Sigmoid colon (tissue), 4 donors: ENCODE results near the gene ZNF223.

Experiments used
- EP300 ChIP-seq, 4 donors: sonication (generic); formaldehyde crosslinking; IDR thresholded peaks; one replicate each; pipeline ENCODE4 v1.6.1; 2017; ENCODE audit warnings: antibody characterized with exemption in 4 of 4
- POLR2A ChIP-seq, 2 donors: fragments of 450-650 bp; IDR thresholded peaks; one replicate each; pipeline ENCODE4 v1.6.1; 2016; ENCODE audit warnings: antibody characterized with exemption in 2 of 2, mild to moderate bottlenecking in 2 of 2, moderate library complexity in 2 of 2
- POLR2AphosphoS5 ChIP-seq, 4 donors: sonication (generic); formaldehyde crosslinking; IDR thresholded peaks; one replicate each; pipeline ENCODE4 v1.6.1; 2017; ENCODE audit warnings: antibody characterized with exemption in 4 of 4
- TF ChIP-seq, protein P1 (sequence below), 4 experiments: fragments of 450-650 bp in 3 of 4; fragments of 200-600 bp in 1 of 4; IDR thresholded peaks; one replicate each; pipeline ENCODE4 v1.5.1; 2016 to 2019; ENCODE audit warnings: antibody characterized with exemption in 4 of 4, mild to moderate bottlenecking in 3 of 4, moderate library complexity in 2 of 4

DNA sequence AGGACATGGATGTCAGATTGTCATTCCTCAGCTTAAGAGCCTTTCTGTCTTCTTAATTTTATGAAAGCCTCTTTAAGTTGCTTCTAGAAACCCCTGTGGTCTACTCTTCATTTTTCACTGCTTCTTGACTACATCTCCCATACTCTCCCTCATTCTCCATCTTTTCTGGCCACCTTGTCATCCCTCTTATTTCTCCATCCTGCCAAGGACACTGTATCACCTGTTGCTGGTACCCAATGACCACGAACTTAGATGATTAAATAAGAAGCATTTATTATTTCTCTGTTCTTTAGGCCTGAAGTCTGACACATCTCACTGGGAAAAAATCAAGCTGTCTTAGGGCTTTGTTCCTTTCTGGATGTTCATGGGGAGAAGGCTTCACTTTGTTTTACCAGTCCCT lies 9.2 kb downstream of the ZNF223 start:
- TF ChIP-seq POLR2A (IDR thresholded peaks at IDR 0.05) (no peak), EP300 (IDR thresholded peaks at IDR 0.05) (no peak), POLR2AphosphoS5 (IDR thresholded peaks at IDR 0.05) (no peak)
- TF ChIP-seq, protein P1, sequence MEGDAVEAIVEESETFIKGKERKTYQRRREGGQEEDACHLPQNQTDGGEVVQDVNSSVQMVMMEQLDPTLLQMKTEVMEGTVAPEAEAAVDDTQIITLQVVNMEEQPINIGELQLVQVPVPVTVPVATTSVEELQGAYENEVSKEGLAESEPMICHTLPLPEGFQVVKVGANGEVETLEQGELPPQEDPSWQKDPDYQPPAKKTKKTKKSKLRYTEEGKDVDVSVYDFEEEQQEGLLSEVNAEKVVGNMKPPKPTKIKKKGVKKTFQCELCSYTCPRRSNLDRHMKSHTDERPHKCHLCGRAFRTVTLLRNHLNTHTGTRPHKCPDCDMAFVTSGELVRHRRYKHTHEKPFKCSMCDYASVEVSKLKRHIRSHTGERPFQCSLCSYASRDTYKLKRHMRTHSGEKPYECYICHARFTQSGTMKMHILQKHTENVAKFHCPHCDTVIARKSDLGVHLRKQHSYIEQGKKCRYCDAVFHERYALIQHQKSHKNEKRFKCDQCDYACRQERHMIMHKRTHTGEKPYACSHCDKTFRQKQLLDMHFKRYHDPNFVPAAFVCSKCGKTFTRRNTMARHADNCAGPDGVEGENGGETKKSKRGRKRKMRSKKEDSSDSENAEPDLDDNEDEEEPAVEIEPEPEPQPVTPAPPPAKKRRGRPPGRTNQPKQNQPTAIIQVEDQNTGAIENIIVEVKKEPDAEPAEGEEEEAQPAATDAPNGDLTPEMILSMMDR (IDR thresholded peaks at IDR 0.05): no peak
